22Rv1 (cell line): ENCODE measurements around the gene CEACAM16.

Source experiments
- CTCF ChIP-seq: fragments of 450-650 bp; IDR thresholded peaks from 2 replicates; pipeline ENCODE4 v1.5.1; 2017; ENCODE audit warnings: mild to moderate bottlenecking
- ZFX ChIP-seq: fragments of 450-650 bp; IDR thresholded peaks from 2 replicates; pipeline ENCODE4 v1.6.1; 2017; ENCODE audit warnings: antibody characterized with exemption, borderline replicate concordance

- TF ChIP-seq CTCF, result no peak
- no peak for TF ChIP-seq ZFX
Observed at GRCh38 chr19:44753932-44754749, 55.2 kb downstream of the CEACAM16 start.
